Testis (tissue), 5 donors: ENCODE results near the gene FAM240A. TPM values are rescaled to one million over a fixed set of nuclear protein-coding genes. Genes with fewer than 3 reads are reported as not detected.

ENCODE experiments used
- DNase-seq: peaks from one replicate; pipeline ENCODE4 v3.0.0-alpha.2; 2019
- H3K27ac ChIP-seq, 2 donors: fragments of 200-600 bp; sonication (generic); one replicate each; pipeline ENCODE4 v1.5.1; 2019
- H3K27me3 ChIP-seq: fragments of 200-600 bp; sonication (generic); one replicate; pipeline ENCODE4 v1.5.1; 2019
- H3K36me3 ChIP-seq: fragments of 200-600 bp; sonication (generic); one replicate; pipeline ENCODE4 v1.5.1; 2017; ENCODE audit warnings: low read depth; ENCODE audit errors: missing control alignments
- H3K4me1 ChIP-seq: fragments of 200-600 bp; sonication (generic); one replicate; pipeline ENCODE4 v1.5.1; 2019
- H3K4me3 ChIP-seq, 2 donors: fragments of 200-600 bp; sonication (generic); one replicate each; pipeline ENCODE4 v1.5.1; 2017 to 2019
- H3K9me3 ChIP-seq: fragments of 200-600 bp; sonication (generic); one replicate; pipeline ENCODE4 v1.5.1; 2017
- POLR2A ChIP-seq: fragments of 450-650 bp; IDR thresholded peaks from one replicate; pipeline ENCODE4 v1.6.1; 2017; ENCODE audit warnings: antibody characterized with exemption, mild to moderate bottlenecking, moderate library complexity
- WGBS, 2 donors: methylation state at CpG; one replicate each; pipeline ENCODE4 v1.1.5; 2018; 5-methylcytosine and 5-hydroxymethylcytosine counted together
- intact Hi-C: fragments of 100-400 bp; cut with DNase I; formaldehyde crosslinking; loops from one replicate; pipeline ENCODE4 v1.15.1; 2023; ENCODE audit warnings: low total_unique reads
- long read RNA-seq, 2 donors: transcript quantifications; one replicate each; lab custom pipeline, GENCODE V29; 2026
- polyA plus RNA-seq: library from polyadenylated mRNA; stranded (reverse); fragments of 350-450 nt; fragmentation: Illumina TruSeq; extraction: RNeasy Lipid Tissue Mini Kit (QIAGEN cat#74804); gene quantifications from one replicate; pipeline ENCODE4 v1.2.3, GENCODE V29; 2014; ENCODE audit warnings: low read depth, low replicate concordance; ENCODE audit not compliant: insufficient read depth
- total RNA-seq, 2 donors: library from RNA; depleted of rRNA; stranded (reverse); fragments of >200 nt; gene quantifications; one replicate each; pipeline ENCODE4 v1.2.3, GENCODE V29; 2016
- TF ChIP-seq, protein P1 (sequence below), 3 experiments: fragments of 450-650 bp in 2 of 3; fragments of 200-600 bp in 1 of 3; sonication (generic) in 1 of 3; IDR thresholded peaks; one replicate each; pipeline ENCODE4 v1.5.1; 2016 to 2019; ENCODE audit warnings: antibody characterized with exemption in 3 of 3, mild to moderate bottlenecking in 2 of 3, moderate library complexity in 1 of 3

The FAM240A gene
- not detected for total RNA-seq
- not detected for polyA plus RNA-seq
- long read RNA-seq, donor 1, result 0 reads
- long read RNA-seq, donor 2, result 0 reads

DNA sequence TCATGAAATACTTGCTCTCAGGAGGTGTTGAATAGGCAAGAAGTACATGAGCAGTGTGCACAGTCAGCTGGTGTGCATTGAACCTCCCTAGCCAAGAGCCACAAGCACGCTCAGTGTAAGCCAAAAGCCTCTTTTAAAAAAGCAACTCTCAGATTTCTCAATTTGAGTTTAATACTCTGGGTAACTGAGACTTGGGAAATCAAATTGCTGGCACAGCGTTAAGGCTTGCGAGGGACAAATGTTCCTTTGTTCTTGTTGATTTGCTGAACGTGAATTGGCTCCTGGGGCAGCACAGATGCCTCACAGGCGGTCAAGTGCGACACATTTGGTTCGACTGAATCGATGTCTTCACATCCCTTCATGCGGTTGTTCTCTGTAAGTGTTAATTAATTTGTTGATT is at the start of gene FAM240A:
TSS of gene FAM240A (plus strand) at position 202 of the 400 bp plus-strand sequence. CDS start at position 361, 159 bp downstream.
- intact Hi-C loops, result no loop called here
- no peaks in the 10 kb centered on the region for H3K9me3 ChIP-seq
- no peaks in the 10 kb centered on the region for H3K4me1 ChIP-seq
- 54 to 71% methylated on average over 9 of the region's 9 CpGs for WGBS, 2 donors
- no peaks in the 10 kb centered on the region for H3K36me3 ChIP-seq
- DNase-seq, result no peak
- no peak within 1 kb of the TSS for H3K4me3 ChIP-seq
- no peak for TF ChIP-seq POLR2A
- TF ChIP-seq, protein P1, sequence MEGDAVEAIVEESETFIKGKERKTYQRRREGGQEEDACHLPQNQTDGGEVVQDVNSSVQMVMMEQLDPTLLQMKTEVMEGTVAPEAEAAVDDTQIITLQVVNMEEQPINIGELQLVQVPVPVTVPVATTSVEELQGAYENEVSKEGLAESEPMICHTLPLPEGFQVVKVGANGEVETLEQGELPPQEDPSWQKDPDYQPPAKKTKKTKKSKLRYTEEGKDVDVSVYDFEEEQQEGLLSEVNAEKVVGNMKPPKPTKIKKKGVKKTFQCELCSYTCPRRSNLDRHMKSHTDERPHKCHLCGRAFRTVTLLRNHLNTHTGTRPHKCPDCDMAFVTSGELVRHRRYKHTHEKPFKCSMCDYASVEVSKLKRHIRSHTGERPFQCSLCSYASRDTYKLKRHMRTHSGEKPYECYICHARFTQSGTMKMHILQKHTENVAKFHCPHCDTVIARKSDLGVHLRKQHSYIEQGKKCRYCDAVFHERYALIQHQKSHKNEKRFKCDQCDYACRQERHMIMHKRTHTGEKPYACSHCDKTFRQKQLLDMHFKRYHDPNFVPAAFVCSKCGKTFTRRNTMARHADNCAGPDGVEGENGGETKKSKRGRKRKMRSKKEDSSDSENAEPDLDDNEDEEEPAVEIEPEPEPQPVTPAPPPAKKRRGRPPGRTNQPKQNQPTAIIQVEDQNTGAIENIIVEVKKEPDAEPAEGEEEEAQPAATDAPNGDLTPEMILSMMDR (IDR thresholded peaks at IDR 0.05), result no peak
- no peaks in the 10 kb centered on the region for H3K27me3 ChIP-seq
- no peak within 1 kb of the TSS for H3K27ac ChIP-seq

DNA sequence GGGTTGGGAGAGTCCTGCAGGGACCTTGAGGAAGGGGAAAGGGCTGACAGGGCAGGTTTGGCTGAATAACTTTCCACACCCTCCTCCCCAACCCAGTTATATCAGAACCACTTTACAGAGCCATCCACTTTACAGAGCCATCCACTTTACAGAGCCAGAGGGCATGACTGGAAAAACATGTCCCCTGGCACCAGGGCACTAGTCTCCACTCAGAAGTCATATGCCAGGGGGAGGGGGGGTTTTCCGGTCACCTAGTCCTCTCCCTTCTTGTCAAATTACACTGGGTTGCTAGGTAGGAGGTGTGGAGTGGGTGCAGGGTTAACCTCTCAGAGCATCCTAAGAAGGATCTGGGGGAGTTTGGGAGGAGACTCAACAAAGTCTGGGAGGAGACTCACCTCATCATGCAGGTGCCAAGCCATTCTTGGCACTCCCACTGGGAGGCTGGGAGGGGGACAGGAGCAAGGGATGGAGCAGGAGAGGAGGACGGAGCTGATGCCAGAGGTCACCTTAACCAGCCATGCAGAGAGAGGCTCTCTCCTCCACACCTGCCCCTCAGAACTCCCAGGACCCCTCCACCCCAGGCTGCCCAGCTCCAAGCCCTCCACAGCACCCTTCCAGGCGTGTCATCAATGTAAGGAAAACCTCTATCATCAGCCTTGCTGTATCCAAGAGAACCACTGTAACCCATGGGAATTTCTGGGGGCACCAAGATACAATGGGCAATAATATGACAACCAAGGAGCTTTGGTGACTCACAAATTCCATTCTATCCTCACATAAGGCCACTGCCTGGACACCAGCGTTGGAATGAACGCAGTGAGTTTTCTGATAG is 47.9 kb upstream of the FAM240A start:
- no peaks in the 10 kb centered on the region for H3K4me1 ChIP-seq
- no peaks in the 10 kb centered on the region for H3K27me3 ChIP-seq
- intact Hi-C loops, result no loop called here
- H3K9me3 ChIP-seq, result no peaks in the 10 kb centered on the region
- no peak overlapping the region for H3K4me3 ChIP-seq
- TF ChIP-seq, protein P1 (IDR thresholded peaks at IDR 0.05), result no peak
- no peak for TF ChIP-seq POLR2A
- H3K27ac ChIP-seq, result no peak overlapping the region
- H3K36me3 ChIP-seq, result no peaks in the 10 kb centered on the region
- DNase-seq, result no peak
- WGBS, 2 donors, result 89 to 98% methylated on average over 5 of the region's 5 CpGs

DNA sequence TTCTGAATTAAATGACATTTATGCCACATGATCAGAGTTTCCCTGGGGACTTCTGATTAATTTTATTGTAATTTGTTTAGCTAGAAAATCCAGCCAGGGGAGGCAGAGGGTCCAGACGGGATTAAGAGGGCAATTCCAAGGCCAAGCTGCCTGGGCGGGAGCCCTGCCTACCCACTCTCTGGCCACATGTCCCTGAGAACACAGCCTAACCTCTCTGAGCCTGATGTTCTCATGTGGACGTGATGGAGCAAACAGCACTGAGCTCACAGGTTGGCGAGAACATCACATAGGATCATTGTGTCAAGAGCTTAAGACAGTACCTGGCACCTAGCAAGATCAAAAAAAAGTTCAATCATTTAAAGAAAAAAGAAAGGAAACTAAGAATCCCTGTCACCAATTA is 47.2 kb upstream of the FAM240A start:
- no peaks in the 10 kb centered on the region for H3K4me1 ChIP-seq
- DNase-seq, result no peak
- TF ChIP-seq, protein P1 (IDR thresholded peaks at IDR 0.05), result no peak
- no peak for TF ChIP-seq POLR2A
- H3K27ac ChIP-seq, result no peak overlapping the region
- 47 to 75% methylated on average over 4 of the region's 4 CpGs for WGBS, 2 donors
- intact Hi-C loops, result no loop called here
- H3K4me3 ChIP-seq, result no peak overlapping the region
- H3K27me3 ChIP-seq, result no peaks in the 10 kb centered on the region
- H3K9me3 ChIP-seq, result no peaks in the 10 kb centered on the region
- no peaks in the 10 kb centered on the region for H3K36me3 ChIP-seq

DNA sequence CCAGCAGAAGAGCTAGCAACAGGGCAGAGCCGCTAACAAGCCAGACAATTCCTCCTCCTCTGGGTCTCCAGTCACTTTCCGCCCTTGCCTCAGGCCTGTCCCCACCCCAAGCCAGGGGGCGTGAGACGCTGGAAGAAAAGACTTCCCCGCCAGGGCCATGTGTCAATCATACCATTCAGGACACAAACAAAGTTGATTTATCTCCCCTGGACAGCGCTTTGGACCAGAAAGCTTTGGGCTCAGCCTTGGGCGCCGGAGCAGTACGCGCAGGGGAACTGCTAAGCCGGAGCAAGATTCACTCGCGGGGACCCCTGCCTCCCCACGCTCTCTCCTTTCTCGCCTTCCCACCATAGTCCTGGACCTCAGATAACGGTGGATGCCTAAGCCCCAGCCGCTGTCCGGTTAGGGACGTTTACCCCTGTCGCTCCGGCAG is 46.7 kb upstream of the FAM240A start:
- 2 to 13% methylated on average over 10 to 21 of the region's 21 CpGs for WGBS, 2 donors
- H3K36me3 ChIP-seq, result no peaks in the 10 kb centered on the region
- no peaks in the 10 kb centered on the region for H3K4me1 ChIP-seq
- H3K27me3 ChIP-seq, result no peaks in the 10 kb centered on the region
- intact Hi-C loops, result no loop called here
- no peak for DNase-seq
- no peaks in the 10 kb centered on the region for H3K9me3 ChIP-seq
- TF ChIP-seq POLR2A, result no peak
- TF ChIP-seq, protein P1 (IDR thresholded peaks at IDR 0.05), result no peak
- no peak overlapping the region for H3K27ac ChIP-seq
- H3K4me3 ChIP-seq, result peak overlapping the region; percentile 45 to 49
